Measurements from ENCODE around the gene ULK4. TPM values are rescaled to one million over a fixed set of nuclear protein-coding genes. Genes with fewer than 3 reads are reported as not detected.

ULK4 gene
- total and polyA plus RNA-seq, 9 of the 15 experiments (the other 6 are each of a cell fraction or from before 2014, with no cell fraction given) = 3.0 to 5.9 (median 3.5) TPM

DNA sequence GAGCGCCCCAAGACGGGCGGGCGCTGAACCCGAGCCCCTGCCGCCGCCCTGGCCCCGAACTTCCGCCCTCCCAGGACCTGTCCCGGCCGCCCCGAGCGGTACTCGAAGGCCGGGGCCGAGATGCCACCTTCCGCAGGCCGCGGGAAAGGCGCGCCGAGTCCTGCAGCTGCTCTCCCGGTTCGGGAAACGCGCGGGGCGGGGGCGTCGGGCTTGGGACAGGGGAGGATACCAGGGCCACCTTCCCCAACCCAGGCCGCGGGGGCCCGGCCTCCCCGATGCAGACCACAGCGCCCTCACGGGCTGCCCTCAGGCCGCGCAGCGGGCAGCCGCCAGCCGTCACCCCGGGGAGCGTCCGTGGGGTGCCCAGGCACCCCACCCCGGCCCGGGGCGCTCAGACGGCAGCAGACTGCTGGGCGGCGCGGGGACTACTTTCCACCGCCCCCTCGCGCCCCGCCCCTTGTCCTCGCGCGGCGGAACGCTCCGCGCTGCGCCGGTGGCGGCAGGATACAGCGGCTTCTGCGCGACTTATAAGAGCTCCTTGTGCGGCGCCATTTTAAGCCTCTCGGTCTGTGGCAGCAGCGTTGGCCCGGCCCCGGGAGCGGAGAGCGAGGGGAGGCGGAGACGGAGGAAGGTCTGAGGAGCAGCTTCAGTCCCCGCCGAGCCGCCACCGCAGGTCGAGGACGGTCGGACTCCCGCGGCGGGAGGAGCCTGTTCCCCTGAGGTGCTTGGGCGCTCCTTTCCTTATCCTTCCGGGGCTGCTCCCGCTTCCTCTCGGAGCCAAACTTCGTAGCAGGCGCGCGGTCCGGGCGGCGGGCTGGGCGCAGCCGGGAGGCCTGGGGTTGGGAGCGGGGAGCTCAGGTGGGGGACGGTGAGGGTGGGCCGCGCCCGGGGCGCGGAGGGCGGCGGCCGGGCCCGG, 762.7 kb downstream of the ULK4 start, which contains the start of gene CTNNB1 (continued):
- TF ChIP-seq, protein P1, sequence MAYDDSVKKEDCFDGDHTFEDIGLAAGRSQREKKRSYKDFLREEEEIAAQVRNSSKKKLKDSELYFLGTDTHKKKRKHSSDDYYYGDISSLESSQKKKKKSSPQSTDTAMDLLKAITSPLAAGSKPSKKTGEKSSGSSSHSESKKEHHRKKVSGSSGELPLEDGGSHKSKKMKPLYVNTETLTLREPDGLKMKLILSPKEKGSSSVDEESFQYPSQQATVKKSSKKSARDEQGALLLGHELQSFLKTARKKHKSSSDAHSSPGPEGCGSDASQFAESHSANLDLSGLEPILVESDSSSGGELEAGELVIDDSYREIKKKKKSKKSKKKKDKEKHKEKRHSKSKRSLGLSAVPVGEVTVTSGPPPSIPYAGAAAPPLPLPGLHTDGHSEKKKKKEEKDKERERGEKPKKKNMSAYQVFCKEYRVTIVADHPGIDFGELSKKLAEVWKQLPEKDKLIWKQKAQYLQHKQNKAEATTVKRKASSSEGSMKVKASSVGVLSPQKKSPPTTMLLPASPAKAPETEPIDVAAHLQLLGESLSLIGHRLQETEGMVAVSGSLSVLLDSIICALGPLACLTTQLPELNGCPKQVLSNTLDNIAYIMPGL (CRISPR knock-in tag; IDR thresholded peaks at IDR 0.05) = peak; percentile 76
- TF ChIP-seq HNRNPL (IDR thresholded peaks at IDR 0.05; ENCODE audit: low read depth, low read length) = peak; percentile 74; the same call in 1 of the 2 replicates
- peak; percentile 34; the same call in 1 of the 2 replicates for TF ChIP-seq DPF2 (IDR thresholded peaks at IDR 0.05)
- peak; percentile 99 for TF ChIP-seq XRCC5 (IDR thresholded peaks at IDR 0.05; ENCODE audit: low read depth, low read length)
- peak; percentile 70 for TF ChIP-seq JUND (IDR thresholded peaks at IDR 0.05; ENCODE audit: borderline replicate concordance, low read depth, low read length)
- peak; percentile 49; the same call in 1 of the 3 replicates for TF ChIP-seq JUND (tag; IDR thresholded peaks at IDR 0.05; ENCODE audit: borderline replicate concordance, low read depth, low read length)
- TF ChIP-seq NBN (IDR thresholded peaks at IDR 0.05; ENCODE audit: low read depth) = peak; percentile 70; the same call in 1 of the 2 replicates
- peak; percentile 59; the same call in 1 of the 2 replicates for TF ChIP-seq ARID1B (IDR thresholded peaks at IDR 0.05)
- peak; percentile 72 to 82; a peak in 3 of 4 replicates for TF ChIP-seq HDAC1 (IDR thresholded peaks at IDR 0.05)
- TF ChIP-seq FOXA1 (IDR thresholded peaks at IDR 0.05; ENCODE audit: borderline replicate concordance) = no peak
- TF ChIP-seq EP300 (IDR thresholded peaks at IDR 0.05; ENCODE audit: low read length) = 0 out of 2 replicates have a peak, but pooled peaks have one; percentile 27
- TF ChIP-seq ZNF24 (IDR thresholded peaks at IDR 0.05) = peak; percentile 72
- TF ChIP-seq, protein P2, sequence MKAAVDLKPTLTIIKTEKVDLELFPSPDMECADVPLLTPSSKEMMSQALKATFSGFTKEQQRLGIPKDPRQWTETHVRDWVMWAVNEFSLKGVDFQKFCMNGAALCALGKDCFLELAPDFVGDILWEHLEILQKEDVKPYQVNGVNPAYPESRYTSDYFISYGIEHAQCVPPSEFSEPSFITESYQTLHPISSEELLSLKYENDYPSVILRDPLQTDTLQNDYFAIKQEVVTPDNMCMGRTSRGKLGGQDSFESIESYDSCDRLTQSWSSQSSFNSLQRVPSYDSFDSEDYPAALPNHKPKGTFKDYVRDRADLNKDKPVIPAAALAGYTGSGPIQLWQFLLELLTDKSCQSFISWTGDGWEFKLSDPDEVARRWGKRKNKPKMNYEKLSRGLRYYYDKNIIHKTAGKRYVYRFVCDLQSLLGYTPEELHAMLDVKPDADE (conservative IDR thresholded peaks at IDR 0.05; ENCODE audit: control insufficient read depth, low read depth, low read length) = peak; percentile 93
- peak; percentile 23; the same call in 1 of the 2 replicates for TF ChIP-seq SAFB (IDR thresholded peaks at IDR 0.05; ENCODE audit: borderline replicate concordance, low read depth, low read length)
- no peak for TF ChIP-seq FOXJ3 (CRISPR knock-in tag; IDR thresholded peaks at IDR 0.05)
- TF ChIP-seq, protein P3, sequence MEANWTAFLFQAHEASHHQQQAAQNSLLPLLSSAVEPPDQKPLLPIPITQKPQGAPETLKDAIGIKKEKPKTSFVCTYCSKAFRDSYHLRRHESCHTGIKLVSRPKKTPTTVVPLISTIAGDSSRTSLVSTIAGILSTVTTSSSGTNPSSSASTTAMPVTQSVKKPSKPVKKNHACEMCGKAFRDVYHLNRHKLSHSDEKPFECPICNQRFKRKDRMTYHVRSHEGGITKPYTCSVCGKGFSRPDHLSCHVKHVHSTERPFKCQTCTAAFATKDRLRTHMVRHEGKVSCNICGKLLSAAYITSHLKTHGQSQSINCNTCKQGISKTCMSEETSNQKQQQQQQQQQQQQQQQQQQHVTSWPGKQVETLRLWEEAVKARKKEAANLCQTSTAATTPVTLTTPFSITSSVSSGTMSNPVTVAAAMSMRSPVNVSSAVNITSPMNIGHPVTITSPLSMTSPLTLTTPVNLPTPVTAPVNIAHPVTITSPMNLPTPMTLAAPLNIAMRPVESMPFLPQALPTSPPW (CRISPR knock-in tag; IDR thresholded peaks at IDR 0.05) = peak; percentile 99
- peak; percentile 99 for TF ChIP-seq POLR2AphosphoS5 (IDR thresholded peaks at IDR 0.05; ENCODE audit: control insufficient read depth, insufficient read depth, low read depth, low read length)
- peak; percentile 78 for TF ChIP-seq CREB1 (IDR thresholded peaks at IDR 0.05)
- peak; percentile 65; the same call in 1 of the 2 replicates for TF ChIP-seq CREB1 (CRISPR knock-in tag; IDR thresholded peaks at IDR 0.05)
- TF ChIP-seq, protein P4, sequence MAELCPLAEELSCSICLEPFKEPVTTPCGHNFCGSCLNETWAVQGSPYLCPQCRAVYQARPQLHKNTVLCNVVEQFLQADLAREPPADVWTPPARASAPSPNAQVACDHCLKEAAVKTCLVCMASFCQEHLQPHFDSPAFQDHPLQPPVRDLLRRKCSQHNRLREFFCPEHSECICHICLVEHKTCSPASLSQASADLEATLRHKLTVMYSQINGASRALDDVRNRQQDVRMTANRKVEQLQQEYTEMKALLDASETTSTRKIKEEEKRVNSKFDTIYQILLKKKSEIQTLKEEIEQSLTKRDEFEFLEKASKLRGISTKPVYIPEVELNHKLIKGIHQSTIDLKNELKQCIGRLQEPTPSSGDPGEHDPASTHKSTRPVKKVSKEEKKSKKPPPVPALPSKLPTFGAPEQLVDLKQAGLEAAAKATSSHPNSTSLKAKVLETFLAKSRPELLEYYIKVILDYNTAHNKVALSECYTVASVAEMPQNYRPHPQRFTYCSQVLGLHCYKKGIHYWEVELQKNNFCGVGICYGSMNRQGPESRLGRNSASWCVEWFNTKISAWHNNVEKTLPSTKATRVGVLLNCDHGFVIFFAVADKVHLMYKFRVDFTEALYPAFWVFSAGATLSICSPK (IDR thresholded peaks at IDR 0.05; ENCODE audit: borderline replicate concordance) = no peak
- TF ChIP-seq POLR2AphosphoS2 (IDR thresholded peaks at IDR 0.05; ENCODE audit: low read length) = peak; percentile 73; the same call in 1 of the 2 replicates
- peak; percentile 99 for TF ChIP-seq SUPT5H (IDR thresholded peaks at IDR 0.05)
- TF ChIP-seq ZNF668 (CRISPR knock-in tag; IDR thresholded peaks at IDR 0.05) = peak; percentile 66; the same call in 1 of the 2 replicates

Data from K562 (cell line).